Measurements from ENCODE around the gene CRACR2A.

DNA sequence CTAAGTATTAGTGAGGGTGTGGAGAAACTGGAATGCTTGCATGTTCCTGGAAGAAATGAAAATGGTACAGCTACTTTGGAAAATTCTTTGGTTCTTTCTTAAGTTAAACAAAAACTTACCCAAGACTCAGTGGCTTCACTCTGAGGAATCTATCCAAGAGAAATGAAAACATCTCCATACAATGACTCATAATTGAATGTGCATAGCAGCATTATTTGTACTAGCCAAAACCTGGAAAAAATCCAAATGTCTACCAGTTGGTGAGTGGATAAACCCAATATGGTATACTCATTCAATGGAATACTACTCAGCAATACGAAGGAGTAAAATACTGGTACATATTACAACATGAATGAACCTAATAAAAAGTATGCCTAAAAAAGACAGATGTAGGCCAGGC is 18.0 kb upstream of the CRACR2A start:
- TF ChIP-seq CTCF (IDR thresholded peaks at IDR 0.05 in 4 of 5, conservative IDR thresholded peaks at IDR 0.05 in 1 of 5) (no peak), POLR2A (IDR thresholded peaks at IDR 0.05) (no peak)
